Astrocyte (in vitro differentiated cells and primary cell): ENCODE results near the gene ABCC9. TPM values are rescaled to one million over a fixed set of nuclear protein-coding genes. Genes with fewer than 3 reads are reported as not detected.

ENCODE experiments used
- DNase-seq: peaks from one replicate; pipeline ENCODE4 v3.0.0-alpha.2; 2010; ENCODE audit warnings: low read depth
- FAIRE-seq: peaks from 2 replicates; lab custom pipeline; 2011; peaks lifted over from hg19 to GRCh38; lab: Jason Lieb, UNC
- H2AFZ ChIP-seq: 2 replicates; pipeline ENCODE4 v1.6.0; 2012; ENCODE audit warnings: low read depth, low read length, inconsistent platforms
- H3K27ac ChIP-seq: 2 replicates; pipeline ENCODE4 v1.5.1; 2011; ENCODE audit warnings: low read depth, low read length, inconsistent platforms
- H3K27me3 ChIP-seq: 2 replicates; pipeline ENCODE4 v1.6.0; 2011; ENCODE audit warnings: low read length, inconsistent platforms; ENCODE audit not compliant: insufficient read depth
- H3K36me3 ChIP-seq: 2 replicates; pipeline ENCODE4 v1.5.1; 2011; ENCODE audit warnings: low read length, inconsistent platforms; ENCODE audit not compliant: insufficient read depth
- H3K4me1 ChIP-seq: 2 replicates; pipeline ENCODE4 v1.5.1; 2011; ENCODE audit warnings: low read length, inconsistent platforms; ENCODE audit not compliant: insufficient read depth
- H3K4me2 ChIP-seq: 2 replicates; pipeline ENCODE4 v1.6.0; 2012; ENCODE audit warnings: low read length, inconsistent platforms
- H3K4me3 ChIP-seq: 2 replicates; pipeline ENCODE4 v1.5.1; 2011; ENCODE audit warnings: low read depth, mild to moderate bottlenecking, low read length, inconsistent platforms; ENCODE audit not compliant: insufficient read depth
- H3K79me2 ChIP-seq: 2 replicates; pipeline ENCODE4 v1.6.0; 2012; ENCODE audit warnings: mild to moderate bottlenecking, low read length, inconsistent platforms; ENCODE audit not compliant: insufficient read depth
- H3K9ac ChIP-seq: 2 replicates; pipeline ENCODE4 v1.6.0; 2012; ENCODE audit warnings: mild to moderate bottlenecking, low read length, inconsistent platforms
- H3K9me3 ChIP-seq: 2 replicates; pipeline ENCODE4 v1.5.1; 2012; ENCODE audit warnings: low read depth, mild to moderate bottlenecking, low read length, inconsistent platforms; ENCODE audit not compliant: insufficient read depth
- H4K20me1 ChIP-seq: 2 replicates; pipeline ENCODE4 v1.6.0; 2012; ENCODE audit warnings: low read length, inconsistent platforms; ENCODE audit not compliant: insufficient read depth
- H3K27ac Mint-ChIP-seq: one replicate; pipeline ENCODE4 v1.8.0; 2021; ENCODE audit warnings: mild to moderate bottlenecking, mixed read lengths; ENCODE audit not compliant: unreplicated experiment
- H3K27me3 Mint-ChIP-seq: one replicate; pipeline ENCODE4 v1.8.0; 2021; ENCODE audit warnings: low read depth, mixed read lengths; ENCODE audit not compliant: unreplicated experiment
- H3K36me3 Mint-ChIP-seq: one replicate; pipeline ENCODE4 v1.8.0; 2021; ENCODE audit warnings: low read depth, mixed read lengths; ENCODE audit not compliant: unreplicated experiment
- H3K4me1 Mint-ChIP-seq: one replicate; pipeline ENCODE4 v1.8.0; 2021; ENCODE audit warnings: low read depth, mixed read lengths; ENCODE audit not compliant: unreplicated experiment
- H3K4me3 Mint-ChIP-seq: one replicate; pipeline ENCODE4 v1.8.0; 2021; ENCODE audit warnings: mild to moderate bottlenecking, moderate library complexity, mixed read lengths; ENCODE audit not compliant: unreplicated experiment
- H3K9me3 Mint-ChIP-seq: one replicate; pipeline ENCODE4 v1.8.0; 2021; ENCODE audit warnings: mild to moderate bottlenecking, mixed read lengths; ENCODE audit not compliant: unreplicated experiment
- CTCF ChIP-seq: IDR thresholded peaks from 2 replicates; pipeline ENCODE4 v1.5.1; 2011; ENCODE audit warnings: low read depth, mild to moderate bottlenecking, inconsistent platforms, low read length, moderate library complexity; ENCODE audit not compliant: insufficient read depth
- EZH2 ChIP-seq: IDR thresholded peaks from 2 replicates; pipeline ENCODE4 v1.6.1; 2012; ENCODE audit warnings: mild to moderate bottlenecking, low read length, inconsistent platforms; ENCODE audit not compliant: insufficient read depth
- total RNA-seq: library from RNA; stranded (reverse); gene quantifications from 2 replicates; pipeline ENCODE4 v1.2.1, GENCODE V29; 2021

The ABCC9 gene
- total RNA-seq, 1 donor from 2014 or later: 0.36 TPM

- no peaks in the 10 kb centered on the region for H3K36me3 Mint-ChIP-seq
- no peaks in the 10 kb centered on the region for H3K36me3 ChIP-seq
- DNase-seq: no peak
- no peak overlapping the region for H3K9ac ChIP-seq
- H3K27me3 Mint-ChIP-seq: no peaks in the 10 kb centered on the region
- no peak overlapping the region for H3K4me3 ChIP-seq
- H3K4me2 ChIP-seq: no peak overlapping the region
- peaks cover 5% of the 10 kb centered on the region for H3K4me1 Mint-ChIP-seq
- no peak for TF ChIP-seq CTCF
- no peak for FAIRE-seq
- no peaks in the 10 kb centered on the region for H3K27me3 ChIP-seq
- H3K9me3 ChIP-seq: no peaks in the 10 kb centered on the region
- H3K4me3 Mint-ChIP-seq: no peak overlapping the region
- H2AFZ ChIP-seq: no peak overlapping the region
- no peak overlapping the region for H3K27ac Mint-ChIP-seq
- no peak overlapping the region for H3K27ac ChIP-seq
- no peaks in the 10 kb centered on the region for H3K79me2 ChIP-seq
- no peaks in the 10 kb centered on the region for H3K4me1 ChIP-seq
- no peaks in the 10 kb centered on the region for H3K9me3 Mint-ChIP-seq
- H4K20me1 ChIP-seq: no peaks in the 10 kb centered on the region
Observed at GRCh38 chr12:21971344-21971743, 30.1 kb upstream of the ABCC9 start.

GRCh38 chr12:21962821-21963220 lies 21.6 kb upstream of the ABCC9 start:
- no peak overlapping the region for H3K9ac ChIP-seq
- H3K79me2 ChIP-seq: no peaks in the 10 kb centered on the region
- no peak overlapping the region for H3K27ac ChIP-seq
- H3K36me3 ChIP-seq: no peaks in the 10 kb centered on the region
- no peaks in the 10 kb centered on the region for H3K36me3 Mint-ChIP-seq
- TF ChIP-seq EZH2 (no peak), CTCF (no peak)
- no peak overlapping the region for H3K4me3 Mint-ChIP-seq
- H3K27me3 Mint-ChIP-seq: peaks cover 7% of the 10 kb centered on the region
- H3K4me1 Mint-ChIP-seq: no peaks in the 10 kb centered on the region
- no peaks in the 10 kb centered on the region for H3K9me3 ChIP-seq
- no peaks in the 10 kb centered on the region for H3K4me1 ChIP-seq
- no peaks in the 10 kb centered on the region for H4K20me1 ChIP-seq
- peaks cover 3% of the 10 kb centered on the region for H3K9me3 Mint-ChIP-seq
- H2AFZ ChIP-seq: no peak overlapping the region
- FAIRE-seq: no peak
- no peak overlapping the region for H3K4me2 ChIP-seq
- DNase-seq: no peak
- no peak overlapping the region for H3K4me3 ChIP-seq
- H3K27ac Mint-ChIP-seq: no peak overlapping the region
- H3K27me3 ChIP-seq: no peaks in the 10 kb centered on the region

DNA sequence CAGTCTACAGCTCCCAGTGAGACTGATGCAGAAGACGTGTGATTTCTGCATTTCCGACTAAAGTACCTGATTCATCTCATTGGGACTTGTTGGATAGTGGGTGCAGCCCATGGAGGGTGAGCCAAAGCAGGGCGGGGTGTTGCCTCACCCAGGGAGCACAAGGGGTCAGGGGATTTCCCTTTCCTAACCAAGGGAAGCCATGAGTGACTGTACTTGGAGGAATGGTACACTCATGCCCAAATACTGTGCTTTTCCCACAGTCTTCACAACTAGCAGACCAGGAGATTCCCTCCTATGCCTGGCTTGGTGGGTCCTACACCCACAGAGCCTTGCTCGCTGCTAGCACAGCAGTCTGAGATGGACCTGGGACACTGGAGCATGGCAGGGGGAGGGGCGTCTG lies 21.0 kb upstream of the ABCC9 start:
- Histone ChIP-seq H3K27me3 (no peaks in the 10 kb centered on the region), H2AFZ (no peak overlapping the region), H3K36me3 (no peaks in the 10 kb centered on the region), H4K20me1 (no peaks in the 10 kb centered on the region), H3K4me1 (no peaks in the 10 kb centered on the region), H3K4me3 (no peak overlapping the region), H3K79me2 (no peaks in the 10 kb centered on the region), H3K9me3 (no peaks in the 10 kb centered on the region), H3K4me2 (no peak overlapping the region), H3K9ac (no peak overlapping the region), H3K27ac (no peak overlapping the region)
- H3K4me3 Mint-ChIP-seq: no peak overlapping the region
- TF ChIP-seq CTCF: no peak
- TF ChIP-seq EZH2: no peak
- no peak overlapping the region for H3K27ac Mint-ChIP-seq
- no peak for FAIRE-seq
- peaks cover 7% of the 10 kb centered on the region for H3K27me3 Mint-ChIP-seq
- H3K9me3 Mint-ChIP-seq: peaks cover 3% of the 10 kb centered on the region
- H3K36me3 Mint-ChIP-seq: no peaks in the 10 kb centered on the region
- DNase-seq: peak; percentile 39
- H3K4me1 Mint-ChIP-seq: no peaks in the 10 kb centered on the region
